ENCODE measurements around the gene MYH10. TPM values are rescaled to one million over a fixed set of nuclear protein-coding genes. Genes with fewer than 3 reads are reported as not detected.

Gene MYH10
- total RNA-seq, 1 experiment from 2014 or later = 1.6 TPM

GRCh38 chr17:8466456-8466855 is 164.1 kb downstream of the MYH10 start:
- intact Hi-C loops (cut with micrococcal nuclease; ENCODE audit: unreplicated experiment) = no loop called here
- DNase-seq = no peak
- no TSS peak for BruUV-seq (replicated peaks)
- H3K4me3 ChIP-seq = no peak overlapping the region
- H3K9me2 ChIP-seq (ENCODE audit: insufficient read depth) = no peaks in the 10 kb centered on the region
- no peaks in the 10 kb centered on the region for H3F3A ChIP-seq (ENCODE audit: insufficient read depth, low read depth)
- no peaks in the 10 kb centered on the region for H3K36me3 ChIP-seq (ENCODE audit: low read depth)
- H3K27ac ChIP-seq = no peak overlapping the region
- ChIA-PET POLR2A (ENCODE audit: unreplicated experiment) (no interaction called here), CTCF (no interaction called here)
- H4K20me1 ChIP-seq (ENCODE audit: insufficient read depth) = no peaks in the 10 kb centered on the region
- no peak overlapping the region for H2AFZ ChIP-seq
- TF ChIP-seq CTCF (conservative IDR thresholded peaks at IDR 0.05) = no peak
- H3K27me3 ChIP-seq (ENCODE audit: insufficient read depth, low read depth) = no peaks in the 10 kb centered on the region
- H3K4me1 ChIP-seq (replicated peaks; ENCODE audit: insufficient read depth) = no peaks in the 10 kb centered on the region
- no peaks in the 10 kb centered on the region for H3K9me3 ChIP-seq (ENCODE audit: insufficient read depth, low read depth)
- no peaks in the 10 kb centered on the region for H3K79me2 ChIP-seq (ENCODE audit: low read depth)
- no peak overlapping the region for H3K4me2 ChIP-seq

DNA sequence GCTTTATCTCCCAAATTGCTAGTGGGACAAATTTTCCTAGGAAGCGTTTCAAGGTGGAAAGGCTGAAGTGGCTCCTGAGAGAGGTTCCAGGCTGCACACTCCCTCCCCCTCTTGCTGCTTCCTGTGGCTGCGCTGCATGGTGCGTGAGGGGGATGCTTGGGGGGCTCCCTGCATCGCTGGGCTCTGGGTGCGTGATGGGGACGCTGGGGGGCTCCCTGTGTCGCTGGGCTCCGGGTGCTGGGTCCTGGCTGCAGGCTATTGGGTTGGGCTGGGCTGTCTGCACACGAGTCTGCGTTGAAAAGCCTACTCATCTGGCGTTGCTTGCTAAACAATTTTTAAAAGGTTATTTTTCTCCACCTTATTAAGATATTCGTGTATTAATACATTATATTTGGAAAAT is 164.8 kb downstream of the MYH10 start:
- no peaks in the 10 kb centered on the region for H3K36me3 ChIP-seq (ENCODE audit: low read depth)
- ChIA-PET POLR2A (ENCODE audit: unreplicated experiment) (no interaction called here), CTCF (no interaction called here)
- H2AFZ ChIP-seq = no peak overlapping the region
- no peaks in the 10 kb centered on the region for H3F3A ChIP-seq (ENCODE audit: insufficient read depth, low read depth)
- H3K27ac ChIP-seq = no peak overlapping the region
- H3K4me2 ChIP-seq = no peak overlapping the region
- no peak overlapping the region for H3K4me3 ChIP-seq
- H3K9me3 ChIP-seq (ENCODE audit: insufficient read depth, low read depth) = no peaks in the 10 kb centered on the region
- H3K27me3 ChIP-seq (ENCODE audit: insufficient read depth, low read depth) = no peaks in the 10 kb centered on the region
- H3K4me1 ChIP-seq (replicated peaks; ENCODE audit: insufficient read depth) = no peaks in the 10 kb centered on the region
- BruUV-seq (replicated peaks) = no TSS peak
- DNase-seq = no peak
- H3K9me2 ChIP-seq (ENCODE audit: insufficient read depth) = no peaks in the 10 kb centered on the region
- no peaks in the 10 kb centered on the region for H3K79me2 ChIP-seq (ENCODE audit: low read depth)
- TF ChIP-seq CTCF (conservative IDR thresholded peaks at IDR 0.05) (no peak), EZH2 (IDR thresholded peaks at IDR 0.05; ENCODE audit: low read depth) (no peak)
- no peaks in the 10 kb centered on the region for H4K20me1 ChIP-seq (ENCODE audit: insufficient read depth)
- intact Hi-C loops (cut with micrococcal nuclease; ENCODE audit: unreplicated experiment) = no loop called here

DNA sequence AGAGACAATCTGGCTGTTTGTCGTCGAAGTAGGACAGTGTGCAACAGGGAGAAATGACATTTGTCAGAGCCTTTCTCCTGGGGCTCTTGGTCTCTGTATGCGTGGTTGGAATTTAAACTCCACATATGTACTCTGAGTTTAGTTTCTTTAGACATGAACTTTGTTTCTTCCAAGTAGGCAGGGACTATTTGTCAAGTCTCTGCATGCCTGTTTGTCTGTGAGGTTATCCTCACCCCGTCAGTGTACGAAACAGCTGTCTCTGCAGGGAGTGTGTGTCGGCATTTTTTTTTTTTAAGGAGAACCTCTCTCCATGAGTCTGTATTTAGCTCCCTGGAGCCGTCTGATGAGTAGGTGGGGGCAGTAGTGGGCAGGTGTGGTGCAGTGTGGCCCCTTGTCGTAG is 165.2 kb downstream of the MYH10 start:
- Histone ChIP-seq H3K27me3 (ENCODE audit: insufficient read depth, low read depth) (no peaks in the 10 kb centered on the region), H3K9me3 (ENCODE audit: insufficient read depth, low read depth) (no peaks in the 10 kb centered on the region), H3K27ac (no peak overlapping the region), H3K79me2 (ENCODE audit: low read depth) (no peaks in the 10 kb centered on the region), H2AFZ (no peak overlapping the region), H3K4me3 (no peak overlapping the region), H3K4me1 (replicated peaks; ENCODE audit: insufficient read depth) (no peaks in the 10 kb centered on the region), H3K4me2 (no peak overlapping the region), H4K20me1 (ENCODE audit: insufficient read depth) (no peaks in the 10 kb centered on the region), H3K9me2 (ENCODE audit: insufficient read depth) (no peaks in the 10 kb centered on the region), H3F3A (ENCODE audit: insufficient read depth, low read depth) (no peaks in the 10 kb centered on the region), H3K36me3 (ENCODE audit: low read depth) (no peaks in the 10 kb centered on the region)
- ChIA-PET POLR2A (ENCODE audit: unreplicated experiment) (no interaction called here), CTCF (no interaction called here)
- no peak for DNase-seq
- no TSS peak for BruUV-seq (replicated peaks)
- intact Hi-C loops (cut with micrococcal nuclease; ENCODE audit: unreplicated experiment) = no loop called here
- TF ChIP-seq EZH2 (IDR thresholded peaks at IDR 0.05; ENCODE audit: low read depth) (no peak), CTCF (conservative IDR thresholded peaks at IDR 0.05) (no peak)

Data from PC-9 (cell line).